GM18951 (cell line): ENCODE data around the gene NEK11.

Experiments
- POLR2A ChIP-seq: IDR thresholded peaks from 4 replicates; pipeline ENCODE4 v1.6.1; 2011; ENCODE audit warnings: mild to moderate bottlenecking; ENCODE audit not compliant: insufficient read length, insufficient read depth; ENCODE audit errors: extremely low read depth
- in situ Hi-C: fragments of 300-500 bp; cut with MboI; formaldehyde crosslinking; loops from one replicate; pipeline ENCODE4 v1.12.0; 2022; ENCODE audit warnings: low sequenced_read_pairs, mixed read lengths, inconsistent platforms; ENCODE audit not compliant: unreplicated experiment

Gene NEK11

GRCh38 chr3:131178710-131179375 is 152.2 kb downstream of the NEK11 start:
- in situ Hi-C loops, result no loop called here
- no peak for TF ChIP-seq POLR2A

- in situ Hi-C loops, result no loop called here
- TF ChIP-seq POLR2A, result no peak
Observed at GRCh38 chr3:131192701-131193100, 166.0 kb downstream of the NEK11 start.

GRCh38 chr3:131193641-131194238 is 167.1 kb downstream of the NEK11 start:
- TF ChIP-seq POLR2A, result no peak
- in situ Hi-C loops, result no loop called here

- no peak for TF ChIP-seq POLR2A
- in situ Hi-C loops, result no loop called here
Observed at GRCh38 chr3:131194816-131195215, 168.1 kb downstream of the NEK11 start.

- no peak for TF ChIP-seq POLR2A
- in situ Hi-C loops, result no loop called here
Observed at GRCh38 chr3:131200636-131201199, 174.0 kb downstream of the NEK11 start.

- in situ Hi-C loops, result no loop called here
- TF ChIP-seq POLR2A, result no peak
Observed at GRCh38 chr3:131216330-131216729, 189.7 kb downstream of the NEK11 start.

- in situ Hi-C loops, result no loop called here
- no peak for TF ChIP-seq POLR2A
Observed at GRCh38 chr3:131216801-131217200, 190.1 kb downstream of the NEK11 start.

GRCh38 chr3:131217296-131217741 is 190.6 kb downstream of the NEK11 start:
- TF ChIP-seq POLR2A, result no peak
- in situ Hi-C loops, result no loop called here

GRCh38 chr3:131218196-131218595 is 191.5 kb downstream of the NEK11 start:
- in situ Hi-C loops, result no loop called here
- no peak for TF ChIP-seq POLR2A

- in situ Hi-C loops, result no loop called here
- TF ChIP-seq POLR2A, result no peak
Observed at GRCh38 chr3:131221731-131222130, 195.1 kb downstream of the NEK11 start.

GRCh38 chr3:131222599-131222998 is 195.9 kb downstream of the NEK11 start:
- in situ Hi-C loops, result no loop called here
- no peak for TF ChIP-seq POLR2A

- no peak for TF ChIP-seq POLR2A
- in situ Hi-C loops, result no loop called here
Observed at GRCh38 chr3:131223373-131224289, 197.0 kb downstream of the NEK11 start.
